Brain microvascular endothelial cell (primary cell): ENCODE measurements around the gene PTOV1.
A peak's percentile ranks its signal among the peaks of the same experiment; 100 is the strongest.

Experiments
- DNase-seq: peaks from one replicate; pipeline ENCODE4 v3.0.0-alpha.2; 2020
- H3K27ac ChIP-seq: fragments of 250-450 bp; sonication (Bioruptor Pico); 2 replicates; pipeline ENCODE4 v1.5.1; 2020; ENCODE audit warnings: mild to moderate bottlenecking, moderate library complexity
- H3K27me3 ChIP-seq: fragments of 250-450 bp; sonication (Bioruptor Pico); replicated peaks from 2 replicates; pipeline ENCODE4 v1.5.1; 2020; ENCODE audit warnings: mild to moderate bottlenecking
- H3K36me3 ChIP-seq: fragments of 250-450 bp; sonication (Bioruptor Pico); replicated peaks from 2 replicates; pipeline ENCODE4 v1.5.1; 2020; ENCODE audit warnings: mild to moderate bottlenecking
- H3K4me3 ChIP-seq: 2 replicates; pipeline ENCODE4 v1.5.1; 2011; ENCODE audit warnings: low read depth, mild to moderate bottlenecking, control low read depth, low read length, moderate library complexity
- CTCF ChIP-seq: IDR thresholded peaks from 2 replicates; pipeline ENCODE4 v1.5.1; 2011; ENCODE audit warnings: low read depth, mild to moderate bottlenecking, moderate library complexity, low read length, control low read depth, inconsistent platforms; ENCODE audit errors: missing control alignments
- in situ Hi-C: cut with HindIII; loops from 2 replicates; pipeline ENCODE4 v1.10.0; 2017; ENCODE audit warnings: low sequenced_read_pairs, low pct_ligation_motif_present

The PTOV1 gene

GRCh38 chr19:49857838-49858087, 6.8 kb downstream of the PTOV1 start:
- in situ Hi-C loops, result no loop called here
- no peaks in the 10 kb centered on the region for H3K27me3 ChIP-seq
- H3K36me3 ChIP-seq, result peaks cover 64% of the 10 kb centered on the region
- DNase-seq, result no peak
- TF ChIP-seq CTCF, result no peak
- no peak overlapping the region for H3K27ac ChIP-seq
- H3K4me3 ChIP-seq, result no peak overlapping the region

GRCh38 chr19:49858088-49858985, 7.4 kb downstream of the PTOV1 start:
- no peak for TF ChIP-seq CTCF
- DNase-seq, result no peak
- peaks cover 68% of the 10 kb centered on the region for H3K36me3 ChIP-seq
- H3K27ac ChIP-seq, result peak overlapping the region; percentile 58
- H3K4me3 ChIP-seq, result no peak overlapping the region
- no peaks in the 10 kb centered on the region for H3K27me3 ChIP-seq
- in situ Hi-C loops, result no loop called here

- Histone ChIP-seq H3K36me3 (peaks cover 78% of the 10 kb centered on the region), H3K4me3 (no peak overlapping the region), H3K27ac (peak overlapping the region; percentile 58), H3K27me3 (no peaks in the 10 kb centered on the region)
- in situ Hi-C loops, result no loop called here
- DNase-seq, result no peak
- no peak for TF ChIP-seq CTCF
Observed at GRCh38 chr19:49859682-49860335, 8.8 kb downstream of the PTOV1 start.

- no peaks in the 10 kb centered on the region for H3K27me3 ChIP-seq
- H3K36me3 ChIP-seq, result peaks cover 75% of the 10 kb centered on the region
- H3K27ac ChIP-seq, result no peak overlapping the region
- no peak for DNase-seq
- in situ Hi-C loops, result no loop called here
- H3K4me3 ChIP-seq, result no peak overlapping the region
- no peak for TF ChIP-seq CTCF
Observed at GRCh38 chr19:49860336-49861102, 9.6 kb downstream of the PTOV1 start.

- no peak for TF ChIP-seq CTCF
- Histone ChIP-seq H3K36me3 (peaks cover 72% of the 10 kb centered on the region), H3K27me3 (no peaks in the 10 kb centered on the region), H3K27ac (no peak overlapping the region), H3K4me3 (no peak overlapping the region)
- in situ Hi-C loops, result no loop called here
- no peak for DNase-seq
Observed at GRCh38 chr19:49861107-49861506, 10.1 kb downstream of the PTOV1 start.
